Uterus (tissue), 4 donors: ENCODE data around the gene VIPR2. TPM values are rescaled to one million over a fixed set of nuclear protein-coding genes. Genes with fewer than 3 reads are reported as not detected.

Source experiments
- DNase-seq, 2 donors: peaks; one replicate each; pipeline ENCODE4 v3.0.0-alpha.2; 2019 to 2020
- H3K27ac ChIP-seq, 2 donors: fragments of 200-600 bp; sonication (generic); 1 replicate in 1 of 2; 2 replicates in 1 of 2; pipeline ENCODE4 v1.5.1; 2016 to 2018
- H3K27me3 ChIP-seq, 2 donors: fragments of 200-600 bp; sonication (generic); one replicate each; pipeline ENCODE4 v1.5.1; 2018 to 2019; ENCODE audit warnings: control low read depth in 1 of 2
- H3K36me3 ChIP-seq, 2 donors: fragments of 200-600 bp; sonication (generic); one replicate each; pipeline ENCODE4 v1.5.1; 2019; ENCODE audit warnings: control low read depth in 1 of 2
- H3K4me1 ChIP-seq, 2 donors: fragments of 200-600 bp; sonication (generic); one replicate each; pipeline ENCODE4 v1.5.1; 2018 to 2019; ENCODE audit warnings: control low read depth in 1 of 2
- H3K4me3 ChIP-seq, 2 donors: fragments of 200-600 bp; sonication (generic); 1 replicate in 1 of 2; 2 replicates in 1 of 2; pipeline ENCODE4 v1.5.1; 2018 to 2019; ENCODE audit warnings: mild to moderate bottlenecking in 1 of 2
- H3K9me3 ChIP-seq, 2 donors: fragments of 200-600 bp; sonication (generic); one replicate each; pipeline ENCODE4 v1.5.1; 2019; ENCODE audit warnings: control low read depth in 1 of 2
- POLR2A ChIP-seq, 2 donors: fragments of 450-650 bp; IDR thresholded peaks; one replicate each; pipeline ENCODE4 v1.6.1; 2016; ENCODE audit warnings: antibody characterized with exemption in 2 of 2, mild to moderate bottlenecking in 1 of 2, moderate library complexity in 1 of 2
- intact Hi-C: fragments of 100-400 bp; cut with DNase I; formaldehyde crosslinking; loops from one replicate; pipeline ENCODE4 v1.15.1; 2023; ENCODE audit warnings: low total_unique reads
- total RNA-seq, 4 donors: library from RNA; depleted of rRNA in 3 of 4; stranded (reverse); fragments of >200 nt in 3 of 4; gene quantifications; one replicate each; pipeline versions ENCODE4 v1.1.0 to v1.2.4, GENCODE V29; 2014 to 2023
- TF ChIP-seq, protein P1 (sequence below), 4 experiments: fragments of 200-600 bp in 2 of 4; fragments of 450-650 bp in 2 of 4; sonication (generic) in 2 of 4; IDR thresholded peaks; one replicate each; pipeline ENCODE4 v1.5.1; 2016 to 2019; ENCODE audit warnings: antibody characterized with exemption in 4 of 4, mild to moderate bottlenecking in 2 of 4, moderate library complexity in 1 of 4
- donor health status: DM: yes; HTN: yes; CAD: no.

The VIPR2 gene
- total RNA-seq, 4 donors from 2014 or later: 3.1 to 9.8 (median 4.5) TPM

DNA sequence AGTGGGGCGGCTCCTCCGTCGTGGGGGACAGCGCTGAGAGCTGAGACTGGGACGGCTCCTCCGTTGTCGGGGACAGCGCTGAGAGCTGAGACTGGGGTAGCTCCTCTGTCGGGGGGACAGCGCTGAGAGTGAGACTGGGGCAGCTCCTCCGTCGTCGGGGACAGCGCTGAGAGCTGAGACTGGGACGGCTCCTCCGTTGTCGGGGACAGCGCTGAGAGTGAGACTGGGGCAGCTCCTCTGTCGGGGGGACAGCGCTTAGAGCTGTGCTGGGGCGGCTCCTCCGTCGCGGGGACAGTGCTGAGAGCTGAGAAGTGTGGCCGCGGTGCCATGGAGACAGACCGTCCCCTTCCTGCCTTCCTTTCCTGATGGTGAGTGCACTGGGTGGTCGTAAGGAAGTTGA lies 151.9 kb downstream of the VIPR2 start:
- Histone ChIP-seq H3K9me3 (no peaks in the 10 kb centered on the region), H3K4me1 (no peaks in the 10 kb centered on the region), H3K4me3 (no peak overlapping the region), H3K27me3 (peaks cover 0 to 14% of the 10 kb centered on the region in 2 donors), H3K27ac (no peak overlapping the region), H3K36me3 (no peaks in the 10 kb centered on the region)
- TF ChIP-seq, protein P1, sequence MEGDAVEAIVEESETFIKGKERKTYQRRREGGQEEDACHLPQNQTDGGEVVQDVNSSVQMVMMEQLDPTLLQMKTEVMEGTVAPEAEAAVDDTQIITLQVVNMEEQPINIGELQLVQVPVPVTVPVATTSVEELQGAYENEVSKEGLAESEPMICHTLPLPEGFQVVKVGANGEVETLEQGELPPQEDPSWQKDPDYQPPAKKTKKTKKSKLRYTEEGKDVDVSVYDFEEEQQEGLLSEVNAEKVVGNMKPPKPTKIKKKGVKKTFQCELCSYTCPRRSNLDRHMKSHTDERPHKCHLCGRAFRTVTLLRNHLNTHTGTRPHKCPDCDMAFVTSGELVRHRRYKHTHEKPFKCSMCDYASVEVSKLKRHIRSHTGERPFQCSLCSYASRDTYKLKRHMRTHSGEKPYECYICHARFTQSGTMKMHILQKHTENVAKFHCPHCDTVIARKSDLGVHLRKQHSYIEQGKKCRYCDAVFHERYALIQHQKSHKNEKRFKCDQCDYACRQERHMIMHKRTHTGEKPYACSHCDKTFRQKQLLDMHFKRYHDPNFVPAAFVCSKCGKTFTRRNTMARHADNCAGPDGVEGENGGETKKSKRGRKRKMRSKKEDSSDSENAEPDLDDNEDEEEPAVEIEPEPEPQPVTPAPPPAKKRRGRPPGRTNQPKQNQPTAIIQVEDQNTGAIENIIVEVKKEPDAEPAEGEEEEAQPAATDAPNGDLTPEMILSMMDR (IDR thresholded peaks at IDR 0.05): no peak
- no peak for TF ChIP-seq POLR2A (IDR thresholded peaks at IDR 0.05)
- DNase-seq: no peak
- intact Hi-C loops: no loop called here

DNA sequence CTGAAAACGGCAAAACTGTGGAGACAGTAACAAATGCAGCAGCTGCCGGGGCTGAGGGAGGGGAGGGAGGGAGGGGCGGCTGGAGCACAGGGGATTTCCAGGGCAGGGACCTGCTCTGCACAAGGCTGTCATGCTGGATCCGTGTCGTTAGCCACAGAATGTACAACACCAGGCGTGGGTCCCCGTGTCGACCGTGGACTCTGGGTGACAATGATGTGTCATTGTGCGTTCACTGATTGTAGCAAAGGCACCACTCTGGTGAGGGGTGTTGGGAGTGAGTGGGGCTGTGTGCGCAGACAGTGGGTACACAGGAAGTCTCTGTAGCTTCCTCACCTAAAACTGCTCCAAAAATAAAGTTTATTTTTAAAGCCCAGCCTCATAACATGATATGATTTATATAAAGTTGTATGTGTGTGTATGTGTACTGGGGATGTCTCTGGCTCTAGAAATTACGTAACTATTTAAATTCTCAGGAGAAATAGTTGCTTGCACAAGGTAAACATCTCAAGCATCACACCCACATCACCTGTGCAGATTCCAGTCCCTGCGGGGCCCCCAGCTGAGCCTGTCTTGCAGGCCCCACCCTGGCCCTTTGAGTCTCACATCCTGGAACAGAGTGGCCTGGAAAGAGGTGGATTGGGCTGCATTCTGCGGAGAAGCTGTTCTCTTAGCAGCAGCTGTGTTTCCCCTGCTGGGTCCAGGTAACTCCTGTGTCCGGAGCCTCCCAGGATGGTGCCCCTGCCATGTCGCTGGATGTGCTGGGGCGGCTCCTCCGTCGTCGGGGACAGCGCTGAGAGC lies 152.6 kb downstream of the VIPR2 start:
- Histone ChIP-seq H3K4me1 (no peaks in the 10 kb centered on the region), H3K9me3 (no peaks in the 10 kb centered on the region), H3K27ac (no peak overlapping the region), H3K27me3 (peaks cover 0 to 14% of the 10 kb centered on the region in 2 donors), H3K36me3 (no peaks in the 10 kb centered on the region), H3K4me3 (no peak overlapping the region)
- no peak for DNase-seq
- intact Hi-C loops: no loop called here
- TF ChIP-seq POLR2A (IDR thresholded peaks at IDR 0.05): no peak
- TF ChIP-seq, protein P1 (IDR thresholded peaks at IDR 0.05): no peak

DNA sequence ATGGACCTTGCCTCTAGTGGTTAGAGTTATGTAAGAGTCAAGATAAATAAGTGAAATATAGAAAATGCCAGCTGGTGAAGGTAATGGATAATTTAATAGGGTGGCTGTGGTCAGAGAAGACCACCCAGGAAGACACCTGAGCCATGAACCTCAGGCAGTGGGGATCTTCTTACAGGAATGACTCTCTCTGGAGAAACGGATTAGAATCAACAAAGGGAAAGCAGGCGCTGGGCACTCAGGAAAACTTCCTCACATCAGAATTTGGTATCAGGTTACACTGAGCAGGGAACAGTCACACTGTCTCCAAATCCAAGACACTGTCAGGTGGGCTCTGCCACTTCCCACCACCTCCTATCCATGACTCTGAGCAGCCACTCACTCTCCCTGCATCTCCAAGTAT lies 155.7 kb downstream of the VIPR2 start:
- DNase-seq: no peak
- no peaks in the 10 kb centered on the region for H3K36me3 ChIP-seq
- no peaks in the 10 kb centered on the region for H3K4me1 ChIP-seq
- no peak overlapping the region for H3K4me3 ChIP-seq
- intact Hi-C loops: no loop called here
- no peak overlapping the region for H3K27ac ChIP-seq
- H3K9me3 ChIP-seq: no peaks in the 10 kb centered on the region
- TF ChIP-seq, protein P1 (IDR thresholded peaks at IDR 0.05): no peak
- no peak for TF ChIP-seq POLR2A (IDR thresholded peaks at IDR 0.05)
- H3K27me3 ChIP-seq: peaks cover 0 to 13% of the 10 kb centered on the region in 2 donors

DNA sequence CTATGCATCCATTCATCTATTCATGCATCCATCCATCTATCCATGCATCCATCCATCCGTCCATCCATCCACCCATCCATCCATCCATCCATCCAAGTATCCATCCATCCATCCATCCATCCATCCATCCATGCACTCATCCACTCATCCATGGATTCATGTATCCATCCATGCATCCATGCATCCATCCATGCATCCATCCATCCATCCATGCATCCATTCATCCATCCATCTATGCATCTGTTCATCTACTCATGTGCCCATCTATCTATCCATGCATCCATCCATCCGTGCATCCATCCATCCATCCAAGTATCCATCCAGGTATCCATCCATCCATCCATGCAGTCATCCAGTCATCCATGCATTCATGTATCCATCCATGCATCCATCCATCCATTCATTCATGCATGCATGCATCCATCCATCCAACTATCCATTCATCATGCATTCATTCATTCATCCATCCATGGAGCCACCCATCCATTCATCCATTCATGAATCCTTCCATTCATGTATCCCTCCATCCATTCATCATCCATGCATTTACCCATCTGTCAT lies 156.3 kb downstream of the VIPR2 start:
- Histone ChIP-seq H3K36me3 (no peaks in the 10 kb centered on the region), H3K4me1 (no peaks in the 10 kb centered on the region), H3K4me3 (no peak overlapping the region), H3K27ac (no peak overlapping the region), H3K27me3 (peaks cover 0 to 7% of the 10 kb centered on the region in 2 donors), H3K9me3 (no peaks in the 10 kb centered on the region)
- no peak for DNase-seq
- TF ChIP-seq POLR2A (IDR thresholded peaks at IDR 0.05): no peak
- TF ChIP-seq, protein P1 (IDR thresholded peaks at IDR 0.05): no peak
- intact Hi-C loops: no loop called here

DNA sequence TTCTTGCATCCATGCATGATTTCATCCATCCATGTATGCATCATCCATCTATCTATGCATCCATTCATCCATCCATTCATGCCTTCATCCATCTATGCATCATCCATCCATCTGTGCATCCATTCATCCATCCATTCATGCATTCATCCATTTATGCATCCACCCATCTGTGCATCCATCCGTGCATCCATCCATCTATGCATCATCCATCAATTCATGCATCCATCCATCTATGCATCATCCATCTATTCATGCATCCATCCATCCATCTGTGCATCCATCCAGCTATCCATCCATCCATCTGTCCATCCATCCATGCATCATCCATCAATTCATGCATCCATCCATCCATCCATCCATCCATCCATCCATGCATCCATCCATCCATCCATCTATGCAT lies 157.0 kb downstream of the VIPR2 start:
- H3K27me3 ChIP-seq: peaks cover 0 to 7% of the 10 kb centered on the region in 2 donors
- no peak overlapping the region for H3K27ac ChIP-seq
- peaks cover 0 to 2% of the 10 kb centered on the region in 2 donors for H3K9me3 ChIP-seq
- H3K4me1 ChIP-seq: no peaks in the 10 kb centered on the region
- H3K36me3 ChIP-seq: no peaks in the 10 kb centered on the region
- intact Hi-C loops: no loop called here
- no peak for DNase-seq
- TF ChIP-seq POLR2A (IDR thresholded peaks at IDR 0.05): no peak
- TF ChIP-seq, protein P1 (IDR thresholded peaks at IDR 0.05): no peak
- no peak overlapping the region for H3K4me3 ChIP-seq
